GM12878 (cell line): ENCODE measurements around the gene EP300. TPM values are rescaled to one million over a fixed set of nuclear protein-coding genes. Genes with fewer than 3 reads are reported as not detected.

Source experiments
- ATAC-seq: fragments of 200-7000 bp; cut with Tn5 transposase; 3 replicates; pipeline ENCODE4 v1.9.1; 2020; ENCODE audit warnings: mild to moderate bottlenecking, moderate library complexity
- BruUV-seq: library from RNA; stranded (reverse); fragments of 400-500 nt; replicated peaks from 2 replicates; lab custom pipeline; 2021; lab: Mats Ljungman, UMichigan
- CTCF ChIA-PET: fragments of 300-600 bp; sonication (Branson Sonifier 250); formaldehyde crosslinking; extraction: SDS; loops from one replicate; lab custom pipeline; 2021; ENCODE audit warnings: inconsistent platforms; lab: Yijun Ruan, JAX
- POLR2A ChIA-PET: fragments of 350-600 bp; formaldehyde crosslinking; extraction: SDS; loops from one replicate; lab custom pipeline; 2021; ENCODE audit warnings: inconsistent platforms; lab: Charles Lee
- RAD21 ChIA-PET: fragments of 300-600 bp; sonication (Branson Sonifier 250); formaldehyde crosslinking; loops from one replicate; lab custom pipeline; 2023; ENCODE audit warnings: antibody characterized with exemption; ENCODE audit not compliant: unreplicated experiment; lab: Charles Lee
- SMC1A ChIA-PET: fragments of 300-600 bp; sonication (Branson Sonifier 250); formaldehyde crosslinking; loops from one replicate; lab custom pipeline; 2023; ENCODE audit not compliant: unreplicated experiment, uncharacterized antibody; lab: Charles Lee
- DNase-seq: peaks from one replicate; pipeline ENCODE4 v3.0.0-alpha.2; 2011; ENCODE audit warnings: low read depth, low spot score
- FAIRE-seq: peaks from 3 replicates; lab custom pipeline; 2011; peaks lifted over from hg19 to GRCh38; lab: Jason Lieb, UNC
- H2AFZ ChIP-seq: 2 replicates; pipeline ENCODE4 v1.6.0; 2011; ENCODE audit warnings: low read depth, low read length, control low read depth; ENCODE audit not compliant: control insufficient read depth
- H3K27ac ChIP-seq: 2 replicates; pipeline ENCODE4 v1.5.1; 2011; ENCODE audit warnings: control low read depth; ENCODE audit not compliant: control insufficient read depth, insufficient read depth
- H3K27me3 ChIP-seq, 2 experiments: replicated peaks in 1 of 2; 2 replicates each; pipeline versions ENCODE4 v1.6.0 to v1.6.1; 2011; ENCODE audit warnings: low read length in 1 of 2; ENCODE audit not compliant: control insufficient read depth in 2 of 2, insufficient read depth in 2 of 2
- H3K36me3 ChIP-seq, 2 experiments: 2 replicates each; pipeline ENCODE4 v1.5.1; 2011; ENCODE audit warnings: low read length in 1 of 2; ENCODE audit not compliant: control insufficient read depth in 2 of 2, insufficient read depth in 2 of 2
- H3K4me1 ChIP-seq: 2 replicates; pipeline ENCODE4 v1.6.1; 2011; ENCODE audit warnings: mild to moderate bottlenecking, low read length, moderate library complexity, mixed read lengths; ENCODE audit not compliant: control insufficient read depth, insufficient read depth
- H3K4me2 ChIP-seq: 2 replicates; pipeline ENCODE4 v1.6.0; 2011; ENCODE audit warnings: control low read depth; ENCODE audit not compliant: control insufficient read depth, insufficient read depth
- H3K4me3 ChIP-seq: fragments of 200-600 bp; sonication (generic); 2 replicates; pipeline ENCODE4 v1.5.1; 2016
- H3K79me2 ChIP-seq: 2 replicates; pipeline ENCODE4 v1.6.0; 2011; ENCODE audit warnings: low read length; ENCODE audit not compliant: control insufficient read depth, insufficient read depth
- H3K9ac ChIP-seq: 2 replicates; pipeline ENCODE4 v1.8.0; 2011; ENCODE audit warnings: low read length, control low read depth, mixed read lengths; ENCODE audit not compliant: control insufficient read depth, insufficient read depth
- H3K9me3 ChIP-seq: replicated peaks from 3 replicates; pipeline ENCODE4 v1.5.1; 2011; ENCODE audit warnings: mild to moderate bottlenecking, low read length; ENCODE audit not compliant: control insufficient read depth, insufficient read depth
- H4K20me1 ChIP-seq: 2 replicates; pipeline ENCODE4 v1.6.0; 2011; ENCODE audit not compliant: control insufficient read depth, insufficient read depth
- EED ChIP-seq: sonication (generic); IDR thresholded peaks from 2 replicates; pipeline ENCODE4 v1.6.1; 2016; ENCODE audit warnings: antibody characterized with exemption, low read depth
- ESRRA ChIP-seq: IDR thresholded peaks from 2 replicates; pipeline ENCODE4 v1.6.1; 2012; ENCODE audit warnings: mild to moderate bottlenecking, low read length, improper control_type of control experiment
- MYC ChIP-seq: IDR thresholded peaks from 2 replicates; pipeline ENCODE4 v1.6.1; 2011; ENCODE audit warnings: mild to moderate bottlenecking, low read length, moderate library complexity, inconsistent platforms; ENCODE audit not compliant: insufficient read depth, insufficient replicate concordance, insufficient read length, severe bottlenecking
- POLR2A ChIP-seq: IDR thresholded peaks from 2 replicates; pipeline ENCODE4 v1.6.1; 2011; ENCODE audit warnings: low read depth, mild to moderate bottlenecking, low read length
- SIN3A ChIP-seq: IDR thresholded peaks from 2 replicates; pipeline ENCODE4 v1.6.1; 2012; ENCODE audit warnings: low read depth, low read length, improper control_type of control experiment
- WGBS: methylation state at CpG from one replicate; pipeline ENCODE4 v1.1.6; 2016; ENCODE audit warnings: low lambda C conversion rate; ENCODE audit not compliant: insufficient replicate concordance, insufficient coverage; ENCODE audit errors: missing lambda C conversion rate; 5-methylcytosine and 5-hydroxymethylcytosine counted together
- in situ Hi-C: fragments of 300-500 bp; cut with MboI; formaldehyde crosslinking; loops from 9 replicates; pipeline ENCODE4 v1.14.3; 2018; ENCODE audit warnings: mixed read lengths
- intact Hi-C: fragments of 100-400 bp; cut with micrococcal nuclease; formaldehyde crosslinking; loops from one replicate; pipeline ENCODE4 v1.14.2; 2022; ENCODE audit not compliant: unreplicated experiment
- polyA plus RNA-seq, 11 experiments: library from polyadenylated mRNA; depleted of rRNA in 4 of 11; unstranded in 6 of 11; stranded (reverse) in 5 of 11; fragments of >200 nt; fragmentation: Nextera tagmentation in 4 of 11; fragmentation: Illumina TruSeq in 1 of 11; extraction: Ambion mirVana in 4 of 11; extraction: Trizol in 1 of 11; gene quantifications; 1 replicate in 1 of 11; 2 replicates in 10 of 11; pipeline versions ENCODE4 v1.2.1 to v1.2.3, GENCODE V29; 2011 to 2016; ENCODE audit warnings: inconsistent platforms in 2 of 11, missing spikeins in 2 of 11, low read depth in 1 of 11
- total RNA-seq, 4 experiments: library from RNA; depleted of rRNA in 3 of 4; stranded (reverse); fragments of >200 nt in 3 of 4; fragmentation: Illumina TruSeq in 1 of 4; extraction: Trizol in 1 of 4; gene quantifications; 2 replicates each; pipeline versions ENCODE4 v1.2.1 to v1.2.3, GENCODE V29; 2013 to 2021

Gene EP300
- total and polyA plus RNA-seq, 10 of the 15 experiments (the other 5 are each of a cell fraction or from before 2014, with no cell fraction given), result 5.5 to 48.5 (median 23.6) TPM

GRCh38 chr22:41074466-41074865 lies 17.9 kb upstream of the EP300 start:
- CTCF ChIA-PET, result no interaction called here
- no peak for FAIRE-seq
- Histone ChIP-seq H3K27me3 (no peaks in the 10 kb centered on the region), H3K27ac (no peak overlapping the region), H3K4me2 (no peak overlapping the region), H3K4me1 (peaks cover 11% of the 10 kb centered on the region), H3K36me3 (no peaks in the 10 kb centered on the region), H3K4me3 (no peak overlapping the region), H3K9ac (no peak overlapping the region), H4K20me1 (no peaks in the 10 kb centered on the region), H2AFZ (no peak overlapping the region), H3K79me2 (no peaks in the 10 kb centered on the region), H3K9me3 (no peaks in the 10 kb centered on the region)
- ATAC-seq, result no peak
- POLR2A ChIA-PET, result interaction anchor here (1.0 kb wide), 1 partner anchor 13 kb away, joined by 3 read pairs; no protein-coding TSS in a partner anchor
- 84% methylated on average over 22 of the region's 22 CpGs for WGBS
- intact Hi-C loops, result no loop called here
- no TSS peak for BruUV-seq
- no peak for TF ChIP-seq SIN3A
- TF ChIP-seq ESRRA, result no peak
- in situ Hi-C loops, result loop anchor here (10.0 kb wide), 1 partner anchor 60 kb away; no protein-coding TSS in a partner anchor
- no peak for DNase-seq
- RAD21 ChIA-PET, result no interaction called here
- SMC1A ChIA-PET, result no interaction called here

- intact Hi-C loops, result no loop called here
- FAIRE-seq (no peak), DNase-seq (no peak), ATAC-seq (no peak)
- RAD21 ChIA-PET, result no interaction called here
- Histone ChIP-seq H2AFZ (no peak overlapping the region), H3K4me1 (peaks cover 5% of the 10 kb centered on the region; the same call in 1 of the 2 replicates), H3K4me3 (no peak overlapping the region), H3K27me3 (no peaks in the 10 kb centered on the region), H3K36me3 (no peaks in the 10 kb centered on the region), H3K27ac (no peak overlapping the region), H3K4me2 (no peak overlapping the region), H3K9me3 (no peaks in the 10 kb centered on the region), H3K79me2 (no peaks in the 10 kb centered on the region), H4K20me1 (no peaks in the 10 kb centered on the region), H3K9ac (no peak overlapping the region)
- SMC1A ChIA-PET, result interaction anchor here (1.3 kb wide), 1 partner anchor 22 kb away, joined by 3 read pairs; no protein-coding TSS in a partner anchor
- POLR2A ChIA-PET, result interaction anchor here (0.6 to 1.5 kb wide), 3 partner anchors 12 to 146 kb away, joined by 3 to 7 read pairs (median 3); no protein-coding TSS in a partner anchor
- in situ Hi-C loops, result loop anchor here (10.0 kb wide), 1 partner anchor 60 kb away; no protein-coding TSS in a partner anchor
- 72% methylated on average over 26 of the region's 26 CpGs for WGBS
- CTCF ChIA-PET, result interaction anchor here (1.1 kb wide), 1 partner anchor 13 kb away, joined by 3 read pairs; no protein-coding TSS in a partner anchor
- TF ChIP-seq EED (no peak), MYC (no peak), POLR2A (no peak), SIN3A (no peak)
- BruUV-seq, result no TSS peak
Observed at GRCh38 chr22:41074941-41075710, 17.3 kb upstream of the EP300 start.
